Breast epithelium (tissue), 4 donors: Measurements from ENCODE around the gene OR52N1. TPM values are rescaled to one million over a fixed set of nuclear protein-coding genes. Genes with fewer than 3 reads are reported as not detected.

Experiments used
- DNase-seq, 2 donors: peaks; one replicate each; pipeline ENCODE4 v3.0.0-alpha.2; 2019; ENCODE audit warnings: low spot score in 2 of 2
- H3K27ac ChIP-seq, 2 donors: fragments of 200-600 bp; sonication (generic) in 1 of 2; one replicate each; pipeline ENCODE4 v1.5.1; 2016 to 2019; ENCODE audit warnings: mild to moderate bottlenecking in 1 of 2
- H3K27me3 ChIP-seq, 2 donors: fragments of 200-600 bp; sonication (generic) in 1 of 2; one replicate each; pipeline versions ENCODE4 v1.5.1 to v1.6.0; 2017 to 2019; ENCODE audit warnings: control low read depth in 1 of 2, mild to moderate bottlenecking in 1 of 2
- H3K36me3 ChIP-seq: fragments of 200-600 bp; one replicate; pipeline ENCODE4 v1.5.1; 2019
- H3K4me1 ChIP-seq, 2 donors: fragments of 200-600 bp; sonication (generic); one replicate each; pipeline ENCODE4 v1.5.1; 2016 to 2019; ENCODE audit warnings: control low read depth in 1 of 2
- H3K4me3 ChIP-seq, 3 donors: fragments of 200-600 bp; sonication (generic); 1 replicate in 2 of 3; 2 replicates in 1 of 3; pipeline ENCODE4 v1.5.1; 2016 to 2019; ENCODE audit warnings: mild to moderate bottlenecking in 3 of 3, moderate library complexity in 2 of 3
- H3K9me3 ChIP-seq, 2 donors: fragments of 200-600 bp; sonication (generic) in 1 of 2; one replicate each; pipeline ENCODE4 v1.5.1; 2016 to 2019; ENCODE audit warnings: control low read depth in 1 of 2
- CTCF ChIP-seq, 3 donors: fragments of 450-650 bp; IDR thresholded peaks; one replicate each; pipeline ENCODE4 v1.5.1; 2016 to 2017; ENCODE audit warnings: antibody characterized with exemption in 3 of 3, mild to moderate bottlenecking in 3 of 3, moderate library complexity in 3 of 3
- POLR2A ChIP-seq: fragments of 450-650 bp; IDR thresholded peaks from one replicate; pipeline ENCODE4 v1.6.1; 2016; ENCODE audit warnings: antibody characterized with exemption, mild to moderate bottlenecking, moderate library complexity
- POLR2AphosphoS5 ChIP-seq, 3 donors: sonication (generic); formaldehyde crosslinking; IDR thresholded peaks; one replicate each; pipeline ENCODE4 v1.6.1; 2017; ENCODE audit warnings: antibody characterized with exemption in 3 of 3
- intact Hi-C: fragments of 100-400 bp; cut with DNase I; formaldehyde crosslinking; loops from one replicate; pipeline ENCODE4 v1.15.1; 2023; ENCODE audit warnings: low total_unique reads
- total RNA-seq, 3 donors: library from RNA; depleted of rRNA; stranded (reverse); fragments of >200 nt; gene quantifications; one replicate each; pipeline ENCODE4 v1.1.0, GENCODE V29; 2016

Gene OR52N1
- total RNA-seq, 3 donors from 2014 or later, result under 0.01 to 0.73 TPM; not detected in 1

- H3K36me3 ChIP-seq, result no peaks in the 10 kb centered on the region
- H3K9me3 ChIP-seq, result peaks cover 0 to 4% of the 10 kb centered on the region in 2 donors
- H3K4me3 ChIP-seq, result no peak overlapping the region
- DNase-seq, result no peak
- no peak overlapping the region for H3K27ac ChIP-seq
- no peaks in the 10 kb centered on the region for H3K4me1 ChIP-seq
- intact Hi-C loops, result no loop called here
- no peaks in the 10 kb centered on the region for H3K27me3 ChIP-seq
- TF ChIP-seq CTCF (IDR thresholded peaks at IDR 0.05) (no peak), POLR2AphosphoS5 (IDR thresholded peaks at IDR 0.05) (no peak), POLR2A (no peak)
Observed at GRCh38 chr11:5803982-5804381, 12.9 kb upstream of the OR52N1 start.

GRCh38 chr11:5796541-5796940 is 5.5 kb upstream of the OR52N1 start:
- Histone ChIP-seq H3K4me1 (no peaks in the 10 kb centered on the region), H3K9me3 (no peaks in the 10 kb centered on the region), H3K27ac (no peak overlapping the region), H3K36me3 (no peaks in the 10 kb centered on the region), H3K27me3 (no peaks in the 10 kb centered on the region), H3K4me3 (no peak overlapping the region)
- TF ChIP-seq CTCF (IDR thresholded peaks at IDR 0.05) (no peak), POLR2AphosphoS5 (IDR thresholded peaks at IDR 0.05) (no peak), POLR2A (no peak)
- DNase-seq, result no peak
- intact Hi-C loops, result no loop called here

- intact Hi-C loops, result no loop called here
- Histone ChIP-seq H3K27ac (no peak within 1 kb of the TSS), H3K9me3 (no peaks in the 10 kb centered on the region), H3K27me3 (no peaks in the 10 kb centered on the region), H3K36me3 (no peaks in the 10 kb centered on the region), H3K4me3 (no peak within 1 kb of the TSS), H3K4me1 (no peaks in the 10 kb centered on the region)
- no peak for TF ChIP-seq POLR2AphosphoS5 (IDR thresholded peaks at IDR 0.05)
- no peak for TF ChIP-seq CTCF (IDR thresholded peaks at IDR 0.05)
- no peak for TF ChIP-seq POLR2A
- no peak for DNase-seq
Observed at GRCh38 chr11:5783255-5783654, 7.8 kb downstream of the OR52N1 start, which contains the start of gene OR52N5. TSS of gene OR52N5 (minus strand) at chr11:5783355. CDS start at chr11:5778634, 4,721 bp downstream.

- intact Hi-C loops, result no loop called here
- H3K27me3 ChIP-seq, result no peaks in the 10 kb centered on the region
- DNase-seq, result no peak
- H3K27ac ChIP-seq, result no peak overlapping the region
- no peak overlapping the region for H3K4me3 ChIP-seq
- no peaks in the 10 kb centered on the region for H3K36me3 ChIP-seq
- TF ChIP-seq POLR2A (no peak), CTCF (IDR thresholded peaks at IDR 0.05) (no peak), POLR2AphosphoS5 (IDR thresholded peaks at IDR 0.05) (no peak)
- H3K9me3 ChIP-seq, result no peaks in the 10 kb centered on the region
- H3K4me1 ChIP-seq, result no peaks in the 10 kb centered on the region
Observed at GRCh38 chr11:5767056-5767455, 24.0 kb downstream of the OR52N1 start.

GRCh38 chr11:5753943-5754342 is 37.1 kb downstream of the OR52N1 start, which contains the start of gene OR52N4:
TSS of gene OR52N4 (plus strand) at chr11:5754243. CDS start at chr11:5754741, 498 bp downstream.
- H3K4me1 ChIP-seq, result no peaks in the 10 kb centered on the region
- no peaks in the 10 kb centered on the region for H3K27me3 ChIP-seq
- no peaks in the 10 kb centered on the region for H3K9me3 ChIP-seq
- no peak for DNase-seq
- H3K4me3 ChIP-seq, result no peak within 1 kb of the TSS
- H3K36me3 ChIP-seq, result no peaks in the 10 kb centered on the region
- intact Hi-C loops, result no loop called here
- TF ChIP-seq CTCF (IDR thresholded peaks at IDR 0.05), result no peak
- no peak for TF ChIP-seq POLR2A
- TF ChIP-seq POLR2AphosphoS5 (IDR thresholded peaks at IDR 0.05), result no peak
- no peak within 1 kb of the TSS for H3K27ac ChIP-seq
